ENCODE data around the gene GJC2. TPM values are rescaled to one million over a fixed set of nuclear protein-coding genes. Genes with fewer than 3 reads are reported as not detected.

GJC2 gene
- polyA plus RNA-seq, 2 of the 4 experiments (the other 2 are of a cell fraction) = 0.09 to 0.48 TPM

GRCh38 chr1:228180959-228181644 lies 31.4 kb downstream of the GJC2 start:
- no peak for ATAC-seq
- WGBS (ENCODE audit: missing lambda C conversion rate) = 94% methylated on average over 7 of the region's 7 CpGs
- Histone ChIP-seq H3K27ac (no peak overlapping the region), H3K4me1 (no peaks in the 10 kb centered on the region), H3K9me3 (no peaks in the 10 kb centered on the region), H3K4me2 (no peak overlapping the region), H3K4me3 (no peak overlapping the region)
- DNase-seq (ENCODE audit: low read depth in 1 of 2, low spot score in 1 of 2) = no peak
- ChIA-PET POLR2A (no interaction called here), CTCF (interaction anchor here (1.1 to 2.0 kb wide), 4 partner anchors 15 to 182 kb away, joined by 4 to 8 read pairs (median 5); partner anchors contain the start of gene IBA57)
- FAIRE-seq = no peak
- TF ChIP-seq POLR2AphosphoS2 (conservative IDR thresholded peaks at IDR 0.05; ENCODE audit: low read length) (no peak), SMC3 (IDR thresholded peaks at IDR 0.05) (no peak), BHLHE40 (IDR thresholded peaks at IDR 0.05; ENCODE audit: low read depth, low read length) (no peak), FOSB (CRISPR knock-in tag; IDR thresholded peaks at IDR 0.05) (no peak), ZNF302 (CRISPR knock-in tag; IDR thresholded peaks at IDR 0.05) (no peak), JUN (IDR thresholded peaks at IDR 0.05) (no peak), PHF8 (IDR thresholded peaks at IDR 0.05; ENCODE audit: borderline replicate concordance, low read depth) (no peak), MAFK (IDR thresholded peaks at IDR 0.05; ENCODE audit: partially characterized antibody) (no peak), HOXB5 (CRISPR knock-in tag; IDR thresholded peaks at IDR 0.05) (no peak), RCOR1 (IDR thresholded peaks at IDR 0.05; ENCODE audit: low read depth, low read length) (no peak), EP300 (IDR thresholded peaks at IDR 0.05) (no peak), HEYL (CRISPR knock-in tag; IDR thresholded peaks at IDR 0.05) (no peak), NR3C1 (IDR thresholded peaks at IDR 0.05) (no peak), TP53 (CRISPR knock-in tag; IDR thresholded peaks at IDR 0.05) (no peak)
- TF ChIP-seq, protein P1, sequence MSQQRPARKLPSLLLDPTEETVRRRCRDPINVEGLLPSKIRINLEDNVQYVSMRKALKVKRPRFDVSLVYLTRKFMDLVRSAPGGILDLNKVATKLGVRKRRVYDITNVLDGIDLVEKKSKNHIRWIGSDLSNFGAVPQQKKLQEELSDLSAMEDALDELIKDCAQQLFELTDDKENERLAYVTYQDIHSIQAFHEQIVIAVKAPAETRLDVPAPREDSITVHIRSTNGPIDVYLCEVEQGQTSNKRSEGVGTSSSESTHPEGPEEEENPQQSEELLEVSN (IDR thresholded peaks at IDR 0.05; ENCODE audit: borderline replicate concordance, low read depth) = no peak
- TF ChIP-seq, protein P2, sequence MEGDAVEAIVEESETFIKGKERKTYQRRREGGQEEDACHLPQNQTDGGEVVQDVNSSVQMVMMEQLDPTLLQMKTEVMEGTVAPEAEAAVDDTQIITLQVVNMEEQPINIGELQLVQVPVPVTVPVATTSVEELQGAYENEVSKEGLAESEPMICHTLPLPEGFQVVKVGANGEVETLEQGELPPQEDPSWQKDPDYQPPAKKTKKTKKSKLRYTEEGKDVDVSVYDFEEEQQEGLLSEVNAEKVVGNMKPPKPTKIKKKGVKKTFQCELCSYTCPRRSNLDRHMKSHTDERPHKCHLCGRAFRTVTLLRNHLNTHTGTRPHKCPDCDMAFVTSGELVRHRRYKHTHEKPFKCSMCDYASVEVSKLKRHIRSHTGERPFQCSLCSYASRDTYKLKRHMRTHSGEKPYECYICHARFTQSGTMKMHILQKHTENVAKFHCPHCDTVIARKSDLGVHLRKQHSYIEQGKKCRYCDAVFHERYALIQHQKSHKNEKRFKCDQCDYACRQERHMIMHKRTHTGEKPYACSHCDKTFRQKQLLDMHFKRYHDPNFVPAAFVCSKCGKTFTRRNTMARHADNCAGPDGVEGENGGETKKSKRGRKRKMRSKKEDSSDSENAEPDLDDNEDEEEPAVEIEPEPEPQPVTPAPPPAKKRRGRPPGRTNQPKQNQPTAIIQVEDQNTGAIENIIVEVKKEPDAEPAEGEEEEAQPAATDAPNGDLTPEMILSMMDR (IDR thresholded peaks at IDR 0.05) = no peak
- TF ChIP-seq, protein P3, sequence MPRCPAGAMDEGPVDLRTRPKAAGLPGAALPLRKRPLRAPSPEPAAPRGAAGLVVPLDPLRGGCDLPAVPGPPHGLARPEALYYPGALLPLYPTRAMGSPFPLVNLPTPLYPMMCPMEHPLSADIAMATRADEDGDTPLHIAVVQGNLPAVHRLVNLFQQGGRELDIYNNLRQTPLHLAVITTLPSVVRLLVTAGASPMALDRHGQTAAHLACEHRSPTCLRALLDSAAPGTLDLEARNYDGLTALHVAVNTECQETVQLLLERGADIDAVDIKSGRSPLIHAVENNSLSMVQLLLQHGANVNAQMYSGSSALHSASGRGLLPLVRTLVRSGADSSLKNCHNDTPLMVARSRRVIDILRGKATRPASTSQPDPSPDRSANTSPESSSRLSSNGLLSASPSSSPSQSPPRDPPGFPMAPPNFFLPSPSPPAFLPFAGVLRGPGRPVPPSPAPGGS (IDR thresholded peaks at IDR 0.05) = no peak

- no peak overlapping the region for H3K4me2 ChIP-seq
- H3K9me3 ChIP-seq = no peaks in the 10 kb centered on the region
- ChIA-PET CTCF (interaction anchor here (1.1 to 1.8 kb wide), 2 partner anchors 16 kb away, joined by 5 to 8 read pairs; partner anchors contain the start of gene IBA57), POLR2A (no interaction called here)
- no peak overlapping the region for H3K4me3 ChIP-seq
- no peaks in the 10 kb centered on the region for H3K4me1 ChIP-seq
- DNase-seq (ENCODE audit: low read depth in 1 of 2, low spot score in 1 of 2) (no peak), ATAC-seq (no peak), FAIRE-seq (no peak)
- no peak overlapping the region for H3K27ac ChIP-seq
- WGBS (ENCODE audit: missing lambda C conversion rate) = 79% methylated on average over 9 of the region's 9 CpGs
- no peak for TF ChIP-seq RFX5 (IDR thresholded peaks at IDR 0.05)
- TF ChIP-seq, protein P4, sequence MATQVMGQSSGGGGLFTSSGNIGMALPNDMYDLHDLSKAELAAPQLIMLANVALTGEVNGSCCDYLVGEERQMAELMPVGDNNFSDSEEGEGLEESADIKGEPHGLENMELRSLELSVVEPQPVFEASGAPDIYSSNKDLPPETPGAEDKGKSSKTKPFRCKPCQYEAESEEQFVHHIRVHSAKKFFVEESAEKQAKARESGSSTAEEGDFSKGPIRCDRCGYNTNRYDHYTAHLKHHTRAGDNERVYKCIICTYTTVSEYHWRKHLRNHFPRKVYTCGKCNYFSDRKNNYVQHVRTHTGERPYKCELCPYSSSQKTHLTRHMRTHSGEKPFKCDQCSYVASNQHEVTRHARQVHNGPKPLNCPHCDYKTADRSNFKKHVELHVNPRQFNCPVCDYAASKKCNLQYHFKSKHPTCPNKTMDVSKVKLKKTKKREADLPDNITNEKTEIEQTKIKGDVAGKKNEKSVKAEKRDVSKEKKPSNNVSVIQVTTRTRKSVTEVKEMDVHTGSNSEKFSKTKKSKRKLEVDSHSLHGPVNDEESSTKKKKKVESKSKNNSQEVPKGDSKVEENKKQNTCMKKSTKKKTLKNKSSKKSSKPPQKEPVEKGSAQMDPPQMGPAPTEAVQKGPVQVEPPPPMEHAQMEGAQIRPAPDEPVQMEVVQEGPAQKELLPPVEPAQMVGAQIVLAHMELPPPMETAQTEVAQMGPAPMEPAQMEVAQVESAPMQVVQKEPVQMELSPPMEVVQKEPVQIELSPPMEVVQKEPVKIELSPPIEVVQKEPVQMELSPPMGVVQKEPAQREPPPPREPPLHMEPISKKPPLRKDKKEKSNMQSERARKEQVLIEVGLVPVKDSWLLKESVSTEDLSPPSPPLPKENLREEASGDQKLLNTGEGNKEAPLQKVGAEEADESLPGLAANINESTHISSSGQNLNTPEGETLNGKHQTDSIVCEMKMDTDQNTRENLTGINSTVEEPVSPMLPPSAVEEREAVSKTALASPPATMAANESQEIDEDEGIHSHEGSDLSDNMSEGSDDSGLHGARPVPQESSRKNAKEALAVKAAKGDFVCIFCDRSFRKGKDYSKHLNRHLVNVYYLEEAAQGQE (IDR thresholded peaks at IDR 0.05) = no peak
- TF ChIP-seq RNF2 (IDR thresholded peaks at IDR 0.05; ENCODE audit: borderline replicate concordance, low read depth) = no peak
- no peak for TF ChIP-seq POLR2A (IDR thresholded peaks at IDR 0.05; ENCODE audit: low read length)
- no peak for TF ChIP-seq FOSB (CRISPR knock-in tag; IDR thresholded peaks at IDR 0.05)
- no peak for TF ChIP-seq RAD21 (conservative IDR thresholded peaks at IDR 0.05 in 1 of 2, IDR thresholded peaks at IDR 0.05 in 1 of 2)
- no peak for TF ChIP-seq HMGXB4 (CRISPR knock-in tag; IDR thresholded peaks at IDR 0.05; ENCODE audit: borderline replicate concordance)
- no peak for TF ChIP-seq ESRRA (IDR thresholded peaks at IDR 0.05; ENCODE audit: borderline replicate concordance, low read length)
- TF ChIP-seq HEYL (CRISPR knock-in tag; IDR thresholded peaks at IDR 0.05) = no peak
- TF ChIP-seq, protein P5, sequence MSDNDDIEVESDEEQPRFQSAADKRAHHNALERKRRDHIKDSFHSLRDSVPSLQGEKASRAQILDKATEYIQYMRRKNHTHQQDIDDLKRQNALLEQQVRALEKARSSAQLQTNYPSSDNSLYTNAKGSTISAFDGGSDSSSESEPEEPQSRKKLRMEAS (IDR thresholded peaks at IDR 0.05) = no peak
- no peak for TF ChIP-seq KDM1A (IDR thresholded peaks at IDR 0.05; ENCODE audit: low read depth)
- TF ChIP-seq, protein P6, sequence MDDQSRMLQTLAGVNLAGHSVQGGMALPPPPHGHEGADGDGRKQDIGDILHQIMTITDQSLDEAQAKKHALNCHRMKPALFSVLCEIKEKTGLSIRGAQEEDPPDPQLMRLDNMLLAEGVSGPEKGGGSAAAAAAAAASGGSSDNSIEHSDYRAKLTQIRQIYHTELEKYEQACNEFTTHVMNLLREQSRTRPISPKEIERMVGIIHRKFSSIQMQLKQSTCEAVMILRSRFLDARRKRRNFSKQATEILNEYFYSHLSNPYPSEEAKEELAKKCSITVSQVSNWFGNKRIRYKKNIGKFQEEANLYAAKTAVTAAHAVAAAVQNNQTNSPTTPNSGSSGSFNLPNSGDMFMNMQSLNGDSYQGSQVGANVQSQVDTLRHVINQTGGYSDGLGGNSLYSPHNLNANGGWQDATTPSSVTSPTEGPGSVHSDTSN (IDR thresholded peaks at IDR 0.05) = no peak
Observed at GRCh38 chr1:228181645-228182034, 31.9 kb downstream of the GJC2 start.

Measured in A549 (cell line).